Ishikawa (cell line): Measurements from ENCODE around the gene REXO2.

ENCODE experiments used
- CEBPB ChIP-seq: IDR thresholded peaks from 2 replicates; pipeline ENCODE4 v1.6.1; 2012
- CREB1 ChIP-seq: IDR thresholded peaks from 2 replicates; pipeline ENCODE4 v1.6.1; 2012; ENCODE audit warnings: low read depth
- EGR1 ChIP-seq: IDR thresholded peaks from 2 replicates; pipeline ENCODE4 v1.6.1; 2012
- EP300 ChIP-seq: IDR thresholded peaks from 2 replicates; pipeline ENCODE4 v1.6.1; 2012; ENCODE audit warnings: borderline replicate concordance
- FOXM1 ChIP-seq: IDR thresholded peaks from 2 replicates; pipeline ENCODE4 v1.6.1; 2012; ENCODE audit warnings: low read depth, borderline replicate concordance
- NFIC ChIP-seq: IDR thresholded peaks from 2 replicates; pipeline ENCODE4 v1.6.1; 2012
- RAD21 ChIP-seq: IDR thresholded peaks from 2 replicates; pipeline ENCODE4 v1.6.1; 2012; ENCODE audit warnings: low read depth
- TAF1 ChIP-seq: IDR thresholded peaks from 2 replicates; pipeline ENCODE4 v1.6.1; 2012; ENCODE audit warnings: low read depth, mild to moderate bottlenecking
- TCF12 ChIP-seq: IDR thresholded peaks from 2 replicates; pipeline ENCODE4 v1.6.1; 2012; ENCODE audit warnings: low read depth
- TEAD4 ChIP-seq: IDR thresholded peaks from 2 replicates; pipeline ENCODE4 v1.6.1; 2012
- USF1 ChIP-seq: IDR thresholded peaks from 2 replicates; pipeline ENCODE4 v1.6.1; 2012
- YY1 ChIP-seq: IDR thresholded peaks from 2 replicates; pipeline ENCODE4 v1.6.1; 2012; ENCODE audit warnings: low read depth
- ZBTB7A ChIP-seq: IDR thresholded peaks from 2 replicates; pipeline ENCODE4 v1.6.1; 2012; ENCODE audit warnings: low read depth
- TF ChIP-seq, protein P1 (sequence below): IDR thresholded peaks from 2 replicates; pipeline ENCODE4 v1.6.1; 2012; ENCODE audit warnings: low read depth, mild to moderate bottlenecking

GRCh38 chr11:114400915-114401223, 38.4 kb upstream of the REXO2 start:
- TF ChIP-seq CREB1, result no peak
- no peak for TF ChIP-seq TCF12
- TF ChIP-seq TAF1, result no peak
- no peak for TF ChIP-seq YY1
- TF ChIP-seq EP300, result no peak
- peak; percentile 90; the same call in 1 of the 2 replicates for TF ChIP-seq CEBPB
- TF ChIP-seq, protein P1, sequence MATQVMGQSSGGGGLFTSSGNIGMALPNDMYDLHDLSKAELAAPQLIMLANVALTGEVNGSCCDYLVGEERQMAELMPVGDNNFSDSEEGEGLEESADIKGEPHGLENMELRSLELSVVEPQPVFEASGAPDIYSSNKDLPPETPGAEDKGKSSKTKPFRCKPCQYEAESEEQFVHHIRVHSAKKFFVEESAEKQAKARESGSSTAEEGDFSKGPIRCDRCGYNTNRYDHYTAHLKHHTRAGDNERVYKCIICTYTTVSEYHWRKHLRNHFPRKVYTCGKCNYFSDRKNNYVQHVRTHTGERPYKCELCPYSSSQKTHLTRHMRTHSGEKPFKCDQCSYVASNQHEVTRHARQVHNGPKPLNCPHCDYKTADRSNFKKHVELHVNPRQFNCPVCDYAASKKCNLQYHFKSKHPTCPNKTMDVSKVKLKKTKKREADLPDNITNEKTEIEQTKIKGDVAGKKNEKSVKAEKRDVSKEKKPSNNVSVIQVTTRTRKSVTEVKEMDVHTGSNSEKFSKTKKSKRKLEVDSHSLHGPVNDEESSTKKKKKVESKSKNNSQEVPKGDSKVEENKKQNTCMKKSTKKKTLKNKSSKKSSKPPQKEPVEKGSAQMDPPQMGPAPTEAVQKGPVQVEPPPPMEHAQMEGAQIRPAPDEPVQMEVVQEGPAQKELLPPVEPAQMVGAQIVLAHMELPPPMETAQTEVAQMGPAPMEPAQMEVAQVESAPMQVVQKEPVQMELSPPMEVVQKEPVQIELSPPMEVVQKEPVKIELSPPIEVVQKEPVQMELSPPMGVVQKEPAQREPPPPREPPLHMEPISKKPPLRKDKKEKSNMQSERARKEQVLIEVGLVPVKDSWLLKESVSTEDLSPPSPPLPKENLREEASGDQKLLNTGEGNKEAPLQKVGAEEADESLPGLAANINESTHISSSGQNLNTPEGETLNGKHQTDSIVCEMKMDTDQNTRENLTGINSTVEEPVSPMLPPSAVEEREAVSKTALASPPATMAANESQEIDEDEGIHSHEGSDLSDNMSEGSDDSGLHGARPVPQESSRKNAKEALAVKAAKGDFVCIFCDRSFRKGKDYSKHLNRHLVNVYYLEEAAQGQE, result no peak
- TF ChIP-seq EGR1, result no peak
- no peak for TF ChIP-seq TEAD4
- no peak for TF ChIP-seq NFIC
- TF ChIP-seq ZBTB7A, result no peak
- no peak for TF ChIP-seq RAD21
- no peak for TF ChIP-seq FOXM1
- no peak for TF ChIP-seq USF1
